GM04503 (cell line): Measurements from ENCODE around the gene PJA1.

ENCODE experiments used
- DNase-seq: peaks from one replicate; pipeline ENCODE4 v3.0.0-alpha.2; 2012; ENCODE audit warnings: low read depth

Gene PJA1, protein sequence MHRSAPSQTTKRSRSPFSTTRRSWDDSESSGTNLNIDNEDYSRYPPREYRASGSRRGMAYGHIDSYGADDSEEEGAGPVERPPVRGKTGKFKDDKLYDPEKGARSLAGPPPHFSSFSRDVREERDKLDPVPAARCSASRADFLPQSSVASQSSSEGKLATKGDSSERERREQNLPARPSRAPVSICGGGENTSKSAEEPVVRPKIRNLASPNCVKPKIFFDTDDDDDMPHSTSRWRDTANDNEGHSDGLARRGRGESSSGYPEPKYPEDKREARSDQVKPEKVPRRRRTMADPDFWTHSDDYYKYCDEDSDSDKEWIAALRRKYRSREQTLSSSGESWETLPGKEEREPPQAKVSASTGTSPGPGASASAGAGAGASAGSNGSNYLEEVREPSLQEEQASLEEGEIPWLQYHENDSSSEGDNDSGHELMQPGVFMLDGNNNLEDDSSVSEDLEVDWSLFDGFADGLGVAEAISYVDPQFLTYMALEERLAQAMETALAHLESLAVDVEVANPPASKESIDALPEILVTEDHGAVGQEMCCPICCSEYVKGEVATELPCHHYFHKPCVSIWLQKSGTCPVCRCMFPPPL

DNA sequence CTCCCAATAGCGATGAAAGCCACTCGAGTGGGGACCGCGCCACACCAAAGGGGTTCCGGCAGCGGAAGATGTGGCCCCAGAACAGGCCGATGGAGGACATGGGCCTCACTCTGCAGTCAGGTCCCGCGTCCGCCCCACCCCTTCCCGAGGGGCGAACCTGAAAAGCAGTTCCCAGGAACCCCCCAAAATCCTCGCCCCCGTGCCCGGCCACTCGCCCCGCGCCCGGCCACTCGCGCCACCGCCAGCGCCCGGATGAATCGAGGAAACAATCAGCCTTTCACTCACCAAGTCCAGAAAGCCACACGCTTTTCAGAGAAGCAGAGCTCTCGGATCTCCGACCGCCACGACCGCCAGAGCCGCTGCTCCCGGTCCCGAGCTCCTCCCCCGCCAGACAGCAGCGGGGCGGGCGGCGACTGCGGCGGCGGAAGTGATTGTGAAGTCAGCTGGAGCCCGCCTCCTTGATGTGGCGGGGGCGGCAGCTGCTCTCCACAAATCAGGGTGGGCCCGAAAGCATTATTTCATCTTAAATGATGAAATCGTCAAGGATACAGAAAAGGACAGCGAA is at the start of gene PJA1:
PJA1 (minus strand) TSS at position 367 of the 565 bp plus-strand sequence. CDS start 2,380 bp downstream, outside the sequence.
- no peak for DNase-seq

DNA sequence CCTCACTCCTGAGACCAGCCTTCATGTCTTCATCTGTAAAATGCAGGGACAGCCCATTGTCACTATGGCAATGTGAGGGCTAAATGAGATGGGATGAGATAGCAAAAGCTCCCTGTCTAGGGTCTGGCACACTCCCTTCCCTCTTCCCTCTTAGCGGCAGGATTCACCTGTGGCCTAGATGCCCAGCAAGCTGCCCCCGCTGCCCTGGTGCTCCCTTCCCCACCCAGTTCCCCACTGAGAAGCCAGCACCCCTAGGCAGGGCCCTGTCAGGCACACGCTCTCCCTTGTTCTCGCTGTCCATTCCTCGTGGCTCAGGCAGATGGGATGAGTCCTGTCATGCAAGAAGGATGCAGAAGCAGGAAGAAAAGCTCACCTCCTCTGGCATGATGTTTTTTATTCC is 49.2 kb upstream of the PJA1 start:
- no peak for DNase-seq

DNA sequence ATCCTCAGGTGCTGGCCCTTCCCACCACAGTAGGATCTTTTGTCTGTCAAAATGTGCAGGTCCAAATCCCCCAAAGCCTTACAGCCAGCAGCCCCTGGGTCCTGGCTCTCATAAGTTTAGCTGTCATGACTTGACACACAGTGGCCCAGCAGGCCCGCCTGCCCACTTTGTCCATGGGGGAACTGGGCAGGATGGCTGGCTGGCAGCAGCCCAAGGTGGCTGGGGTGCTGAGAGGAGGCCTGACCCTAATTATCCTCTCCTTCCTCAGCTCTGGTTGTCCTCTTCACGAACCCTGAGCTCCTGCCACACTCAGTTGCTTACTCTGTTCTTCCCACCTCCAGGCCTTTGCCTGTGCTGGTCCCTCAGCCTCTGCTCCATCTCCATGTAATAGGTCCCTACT is 46.4 kb upstream of the PJA1 start:
- no peak for DNase-seq

DNA sequence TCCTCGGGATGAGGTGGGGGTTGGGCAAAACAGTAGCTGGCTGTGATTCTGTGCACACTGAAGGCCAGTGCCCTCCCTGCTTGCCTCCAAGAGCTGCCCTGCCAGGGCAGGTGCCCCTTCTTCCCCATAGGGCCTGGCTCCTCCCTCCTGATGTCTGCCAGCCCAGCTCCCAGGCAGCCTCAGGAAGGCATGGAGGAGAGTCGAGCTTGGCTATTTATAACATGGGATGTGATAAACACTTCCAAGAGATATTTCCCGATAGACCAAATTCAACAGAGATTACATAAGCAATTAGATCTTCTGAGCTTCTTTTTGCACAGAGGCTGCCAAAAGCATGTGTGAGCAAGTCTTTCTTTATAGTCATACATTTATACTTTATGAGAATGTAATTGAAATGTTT is 45.3 kb upstream of the PJA1 start:
- no peak for DNase-seq

DNA sequence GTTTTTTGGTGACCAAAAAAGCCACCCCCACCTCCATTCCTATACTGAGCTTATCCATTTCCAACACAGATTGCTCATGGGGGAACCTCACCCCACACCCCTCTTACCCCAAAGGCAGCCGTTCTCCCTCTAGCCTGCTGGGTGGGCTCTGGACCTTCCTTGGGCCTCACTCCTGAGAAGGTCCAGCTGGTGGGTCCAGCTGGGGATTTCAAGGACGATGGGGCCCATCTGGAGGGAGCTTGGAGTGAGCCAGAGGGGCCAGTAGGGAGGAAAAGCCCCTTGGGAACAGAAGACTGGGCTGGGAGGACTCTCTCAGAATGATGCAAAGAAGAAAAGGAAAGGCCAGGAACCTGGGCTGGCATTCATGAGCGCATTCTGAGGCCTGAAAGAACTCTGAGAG is 42.0 kb upstream of the PJA1 start:
- DNase-seq = no peak

DNA sequence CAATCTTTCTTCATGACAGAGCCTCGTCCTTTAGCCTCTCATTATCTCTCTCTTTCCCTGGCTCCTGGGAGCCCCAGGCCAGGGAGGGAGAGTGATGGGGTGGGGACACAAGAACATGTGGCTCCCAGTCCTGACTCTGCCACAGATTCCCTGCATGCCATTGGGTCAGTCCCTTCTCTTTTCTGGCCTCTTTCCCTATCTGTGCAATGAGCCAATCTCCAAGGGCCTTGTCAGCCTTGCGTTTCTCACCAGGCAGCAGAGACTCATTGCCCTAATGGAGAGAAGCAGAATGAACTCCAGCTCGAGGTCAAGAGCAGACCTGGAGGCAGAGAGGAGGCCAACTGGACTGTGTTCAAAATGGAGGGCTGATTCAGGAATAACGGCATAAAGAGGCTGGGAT is 38.4 kb upstream of the PJA1 start:
- DNase-seq = peak; percentile 11

DNA sequence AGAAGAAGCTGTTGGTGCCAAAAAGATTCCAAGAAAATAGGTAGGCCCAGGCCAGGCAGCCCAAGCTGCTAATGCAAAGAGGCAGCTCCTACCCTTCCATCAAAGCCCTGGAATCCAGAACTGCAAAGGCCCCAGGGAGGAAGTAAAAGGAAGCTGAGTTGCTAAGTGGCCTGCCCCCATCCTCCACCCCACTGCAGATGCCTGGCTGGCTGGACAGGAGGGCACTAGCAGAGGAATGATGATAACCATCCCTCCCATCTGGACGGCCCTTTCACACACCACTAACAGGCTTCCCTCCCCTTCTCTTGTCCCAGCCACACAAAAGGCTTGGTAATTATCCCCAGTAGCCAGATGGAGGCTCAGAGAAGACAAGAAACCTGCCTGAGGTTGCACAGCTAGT is 32.4 kb upstream of the PJA1 start:
- no peak for DNase-seq

DNA sequence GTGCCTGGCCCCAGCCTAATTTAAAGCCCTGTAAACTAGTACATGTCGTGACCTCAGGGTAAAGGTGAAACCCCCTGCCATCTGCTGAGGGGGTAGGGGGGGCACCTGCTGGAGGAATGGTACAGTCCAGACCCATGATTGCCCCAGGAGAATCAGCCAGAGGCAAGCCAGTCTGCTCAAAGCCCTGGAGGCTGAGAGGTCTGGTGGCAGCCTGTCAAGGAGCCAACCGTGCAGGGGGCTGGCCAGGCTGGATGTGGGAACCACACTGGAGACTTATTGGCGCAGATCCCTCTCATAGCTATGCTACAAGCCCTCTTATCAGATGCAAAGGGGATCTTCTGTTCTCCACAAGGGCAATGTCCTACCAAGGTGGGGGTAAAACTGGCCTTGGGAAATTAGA is 31.4 kb upstream of the PJA1 start:
- DNase-seq = no peak

DNA sequence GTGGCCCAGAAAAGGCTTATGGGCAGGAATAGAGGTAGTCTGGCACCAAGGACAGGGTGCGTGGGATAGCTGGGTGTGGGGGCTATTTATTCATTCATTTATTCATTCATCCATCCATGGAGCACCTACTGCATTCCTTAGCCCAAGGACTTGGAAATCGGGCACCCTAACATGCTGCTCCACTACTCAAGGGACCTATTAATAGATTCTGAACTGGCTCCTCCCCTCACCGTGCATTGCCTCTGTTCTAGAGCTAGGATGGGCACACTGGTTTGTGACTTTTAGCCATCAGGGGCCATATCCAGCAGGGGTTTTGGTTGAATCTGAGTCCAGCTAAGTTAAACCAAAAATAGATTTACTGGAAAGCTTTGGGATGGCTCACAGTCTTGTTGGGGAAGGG is 30.6 kb upstream of the PJA1 start:
- no peak for DNase-seq

DNA sequence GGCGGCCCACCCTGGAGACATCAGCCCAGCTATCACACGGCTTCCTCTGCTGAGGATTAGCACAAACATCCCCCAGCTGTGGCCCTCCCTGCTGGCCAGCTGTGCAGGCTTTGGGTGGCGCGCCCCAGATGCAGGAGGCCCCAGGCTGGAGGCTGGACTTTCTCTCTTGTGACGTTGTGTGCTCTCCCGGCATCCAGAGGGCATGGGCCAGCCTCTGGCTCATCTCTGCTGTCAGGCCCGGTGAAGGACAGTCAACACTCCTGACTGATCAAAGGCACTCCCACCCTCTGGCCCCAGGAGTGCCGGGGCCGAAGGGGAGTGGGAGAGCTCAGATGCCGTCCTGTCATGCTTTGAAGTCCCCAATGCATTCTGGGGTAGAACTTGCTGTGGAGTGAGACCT is 29.9 kb upstream of the PJA1 start:
- DNase-seq = no peak

DNA sequence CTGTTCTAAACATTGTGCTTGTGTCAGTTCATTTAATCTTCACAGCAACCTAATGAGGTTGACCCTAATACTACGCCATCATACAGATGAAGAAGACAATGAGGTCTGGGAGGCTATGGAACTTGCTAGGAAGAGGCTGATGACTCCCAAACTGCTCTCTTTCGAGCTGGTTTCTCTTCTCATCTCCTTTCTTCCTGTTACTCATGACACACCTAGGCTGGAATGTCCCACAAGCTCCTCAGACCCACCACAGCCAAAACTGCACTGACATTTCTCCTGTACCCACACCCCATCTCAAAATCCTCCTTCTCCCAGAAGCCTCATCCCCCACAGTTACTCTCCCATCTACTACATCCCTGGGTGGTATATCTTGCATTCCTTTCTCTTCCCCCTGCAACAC is 27.4 kb upstream of the PJA1 start:
- DNase-seq = no peak

DNA sequence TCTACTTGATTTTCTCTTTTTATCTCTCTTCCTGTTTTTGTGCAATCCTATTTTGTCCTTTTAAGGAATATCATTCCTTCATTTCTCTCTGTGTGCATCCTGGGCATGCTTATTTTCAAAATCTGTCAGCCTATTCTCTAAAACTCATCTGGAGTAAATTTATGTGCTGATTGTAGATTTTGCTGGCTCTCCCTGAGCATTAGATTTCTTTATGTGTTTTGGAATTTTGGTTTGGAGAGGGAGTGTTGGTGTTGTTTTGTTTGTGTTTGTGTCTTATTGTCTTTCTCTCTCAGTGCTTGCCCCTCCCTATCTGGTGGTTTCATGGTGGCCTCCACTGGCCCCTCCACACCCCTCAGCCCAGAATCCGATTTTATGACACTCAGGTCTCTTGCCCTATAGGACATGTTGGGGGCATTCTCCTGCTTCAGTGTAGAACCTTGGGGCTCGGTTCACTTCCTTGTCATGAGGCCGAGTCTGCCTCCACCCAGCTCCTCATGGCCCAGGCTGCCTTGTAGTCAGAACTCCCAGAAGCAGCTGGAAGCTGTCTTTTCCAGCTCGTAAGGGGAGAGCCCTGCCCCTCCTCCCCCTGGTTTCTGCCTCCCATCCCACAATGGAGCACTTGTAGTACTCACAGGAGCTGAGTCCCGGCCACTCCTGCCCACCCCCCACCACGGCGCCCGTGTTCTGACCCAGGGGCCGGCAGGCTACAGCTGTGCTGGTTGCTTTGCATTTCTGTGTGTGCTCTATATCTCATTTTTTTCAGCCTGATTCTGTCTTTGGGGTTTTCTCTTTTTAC is 24.5 kb upstream of the PJA1 start:
- DNase-seq = no peak

DNA sequence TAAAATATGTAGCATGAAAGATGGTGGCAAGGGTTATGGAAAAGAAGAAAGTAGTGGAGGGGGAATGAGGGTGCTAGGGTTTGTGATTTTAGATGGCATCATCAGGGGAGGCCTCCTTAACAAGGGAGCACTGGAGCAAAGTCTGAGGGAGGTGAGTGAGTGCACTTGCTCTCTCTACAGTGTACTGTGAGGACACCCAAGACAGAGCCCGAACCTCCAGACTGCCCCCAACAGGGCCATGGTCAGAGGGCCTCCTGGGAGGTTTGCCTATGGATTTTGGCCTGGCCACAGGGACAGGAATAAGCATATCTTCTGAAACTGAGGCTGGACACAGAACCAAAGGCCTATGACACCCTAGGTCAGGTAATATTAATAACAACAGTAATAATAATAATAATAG is 21.4 kb upstream of the PJA1 start:
- no peak for DNase-seq

DNA sequence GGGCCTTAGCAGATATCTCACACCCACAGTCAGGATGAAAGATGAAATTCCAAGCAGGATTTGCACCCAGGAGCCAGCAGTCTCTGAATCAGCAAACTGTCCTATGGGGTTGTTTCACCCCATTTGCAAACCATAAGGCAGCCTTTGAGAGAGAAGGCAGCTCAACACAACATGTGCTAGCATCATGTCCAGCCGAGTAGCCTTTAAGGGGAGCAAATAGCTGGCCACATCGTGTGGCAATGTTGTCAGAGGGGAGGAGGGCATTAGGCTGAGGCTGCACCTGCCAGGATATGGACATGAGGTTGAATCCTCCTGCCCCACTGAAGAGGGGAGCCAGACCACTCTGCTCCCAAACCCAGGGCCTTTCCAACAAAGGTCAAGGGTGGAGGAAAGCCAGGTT is 20.6 kb upstream of the PJA1 start:
- DNase-seq = no peak

DNA sequence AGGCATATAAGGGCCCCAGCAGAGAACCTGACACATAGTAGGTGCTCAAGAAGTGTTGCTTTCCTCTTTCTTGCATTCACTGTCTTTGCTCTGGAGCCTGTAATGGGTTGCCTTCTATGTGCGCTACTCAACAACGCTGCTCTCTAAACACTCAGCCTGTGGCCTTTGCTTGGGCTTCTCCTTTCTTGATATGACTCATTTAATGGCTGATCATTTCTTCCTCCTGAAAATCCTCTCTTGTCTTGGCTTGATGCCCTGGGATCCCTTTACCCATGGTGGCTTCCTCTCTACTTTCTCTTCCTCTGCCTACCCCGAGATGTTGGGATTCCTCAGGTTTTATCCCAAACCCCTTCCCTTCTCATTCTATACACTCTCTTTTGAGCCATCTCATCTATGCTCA is 19.9 kb upstream of the PJA1 start:
- DNase-seq = no peak

DNA sequence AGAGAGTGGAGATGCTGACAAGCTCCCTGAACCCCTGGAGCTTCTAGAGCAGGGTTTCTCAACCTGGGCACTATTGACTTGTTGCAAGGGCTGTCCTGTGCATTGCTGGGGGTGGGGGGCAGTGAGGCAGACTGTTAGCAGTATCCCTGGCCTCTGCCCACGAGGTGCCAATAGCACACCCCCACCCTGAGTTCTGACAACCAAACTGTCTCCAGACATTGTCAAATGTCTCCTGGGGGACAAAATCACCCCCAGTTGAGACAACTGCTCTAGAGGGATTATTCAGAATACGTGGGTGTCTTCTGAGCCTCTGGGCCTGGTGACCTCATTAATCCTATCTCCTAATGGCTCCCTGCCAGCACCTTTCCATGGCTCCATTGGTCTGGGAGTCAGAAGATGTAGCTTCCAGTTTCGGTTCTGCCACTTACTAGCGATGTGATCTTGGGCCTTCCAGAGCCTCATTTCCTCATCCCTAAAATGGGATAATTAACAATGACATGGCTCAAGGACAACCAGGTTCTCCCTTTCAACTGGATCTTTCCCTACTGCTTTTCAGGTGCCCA is 17.6 kb upstream of the PJA1 start:
- no peak for DNase-seq

DNA sequence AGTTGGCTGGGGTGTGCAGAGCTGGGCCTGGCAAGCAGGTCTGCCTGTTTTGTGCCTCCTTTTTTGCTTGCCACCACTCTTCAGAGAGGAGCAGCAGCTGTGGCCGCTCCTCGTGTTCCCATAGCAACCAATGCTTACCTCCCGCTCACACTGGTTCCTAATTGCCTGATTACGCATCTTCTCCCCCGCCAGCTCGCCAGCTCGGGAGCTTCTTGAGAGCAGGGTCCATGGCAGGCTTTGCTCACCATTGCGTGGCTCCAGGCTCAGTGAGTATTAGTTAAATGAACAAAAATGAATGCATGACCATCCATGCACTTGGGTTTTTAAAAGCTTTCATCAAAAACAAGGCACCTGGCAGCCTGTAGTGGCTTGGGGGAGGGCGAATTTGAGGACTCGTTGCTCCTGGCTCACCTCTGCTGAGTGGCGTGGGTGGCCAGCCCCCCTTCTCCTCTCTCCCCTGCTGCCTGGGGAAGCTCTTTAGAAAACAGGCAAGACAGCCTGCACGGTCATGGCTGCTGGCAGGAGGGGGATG is 14.2 kb upstream of the PJA1 start:
- no peak for DNase-seq

DNA sequence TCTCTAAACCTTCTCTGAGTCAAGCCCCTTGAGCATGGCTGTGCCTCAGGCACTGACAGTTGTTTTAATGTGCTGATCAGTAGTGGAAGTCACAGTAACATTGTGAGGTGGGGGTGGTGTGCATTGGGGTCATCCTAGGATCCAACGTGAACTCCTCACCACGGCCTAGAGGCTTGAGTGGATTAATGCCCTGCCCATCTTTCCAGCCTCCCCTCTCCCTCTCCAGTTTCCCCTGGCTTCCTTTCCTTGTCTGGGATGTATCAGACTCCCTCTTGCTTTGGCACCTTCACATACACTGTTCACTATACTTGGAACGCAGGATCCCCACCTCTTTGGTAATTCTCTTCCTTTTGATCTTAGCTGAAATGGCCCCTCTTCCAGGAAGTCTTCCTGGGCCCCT is 13.3 kb upstream of the PJA1 start:
- DNase-seq = no peak

DNA sequence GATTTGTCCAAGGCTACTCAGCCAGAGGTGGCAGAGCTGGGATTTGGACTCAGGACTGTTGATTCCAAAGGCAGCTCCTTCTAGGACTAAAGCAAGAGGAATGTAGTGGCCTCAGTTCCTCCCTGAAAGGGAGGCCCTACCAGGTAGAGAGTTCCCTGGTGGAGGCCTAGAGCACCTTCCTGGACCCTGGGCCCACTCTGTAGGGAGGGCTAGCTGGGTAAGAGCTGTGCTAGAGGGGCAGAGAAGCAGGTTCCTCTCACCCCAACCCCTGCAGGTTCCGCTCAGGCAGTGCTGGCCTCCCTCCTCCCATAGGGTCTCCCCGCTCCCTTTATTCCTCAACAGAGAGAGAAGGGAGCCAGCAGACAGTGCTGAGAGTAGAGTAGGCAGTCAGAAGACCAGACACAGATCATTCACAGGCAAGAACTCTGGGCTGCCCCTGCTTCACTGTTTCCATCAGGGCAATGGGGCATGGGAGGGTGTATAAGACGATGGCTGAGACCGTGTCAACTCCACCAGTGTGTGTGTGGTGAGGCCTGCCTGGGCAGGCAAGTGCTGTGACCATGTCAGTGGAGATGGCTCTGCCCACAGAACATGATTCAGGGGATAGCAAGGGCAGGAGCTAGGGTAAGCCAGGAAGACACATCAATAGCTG is 12.4 kb upstream of the PJA1 start:
- no peak for DNase-seq

DNA sequence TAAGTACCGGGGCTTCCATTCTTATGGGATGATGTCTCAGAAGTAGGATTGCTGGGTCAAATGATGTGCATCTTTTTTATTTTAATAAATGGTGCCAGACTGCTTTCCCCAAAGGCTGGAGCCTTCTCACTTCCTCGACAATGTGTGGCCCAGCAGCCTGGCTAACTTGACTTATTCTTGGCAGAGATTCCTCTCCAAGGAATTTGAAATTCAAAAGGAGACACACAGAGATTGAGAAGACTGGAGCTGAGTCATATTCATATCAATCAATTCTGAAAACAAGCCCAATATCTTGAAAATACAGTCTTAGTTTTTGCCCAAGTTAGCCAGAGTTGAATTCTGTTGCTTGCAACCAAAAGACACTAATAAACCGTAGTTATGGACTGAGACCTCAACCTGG is 10.8 kb upstream of the PJA1 start:
- no peak for DNase-seq

DNA sequence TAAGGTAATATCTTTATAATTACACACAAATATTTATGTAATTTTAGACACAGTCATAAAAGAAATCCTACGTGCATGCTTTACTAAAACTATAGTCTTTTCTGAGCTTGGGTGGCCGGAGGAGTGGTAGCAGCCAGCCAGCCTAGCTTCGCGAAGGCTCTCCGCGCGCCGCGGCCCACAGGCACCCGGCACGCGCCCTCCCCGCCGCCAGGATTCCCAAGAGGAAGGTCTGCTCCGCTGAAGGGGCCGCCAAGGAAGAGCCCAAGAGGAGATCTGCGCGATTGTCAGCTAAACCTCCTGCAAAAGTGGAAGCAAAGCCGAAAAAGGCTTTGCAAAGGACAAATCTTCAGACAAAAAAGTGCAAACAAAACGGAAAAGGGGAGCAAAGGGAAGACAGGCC is 8.7 kb upstream of the PJA1 start:
- no peak for DNase-seq

DNA sequence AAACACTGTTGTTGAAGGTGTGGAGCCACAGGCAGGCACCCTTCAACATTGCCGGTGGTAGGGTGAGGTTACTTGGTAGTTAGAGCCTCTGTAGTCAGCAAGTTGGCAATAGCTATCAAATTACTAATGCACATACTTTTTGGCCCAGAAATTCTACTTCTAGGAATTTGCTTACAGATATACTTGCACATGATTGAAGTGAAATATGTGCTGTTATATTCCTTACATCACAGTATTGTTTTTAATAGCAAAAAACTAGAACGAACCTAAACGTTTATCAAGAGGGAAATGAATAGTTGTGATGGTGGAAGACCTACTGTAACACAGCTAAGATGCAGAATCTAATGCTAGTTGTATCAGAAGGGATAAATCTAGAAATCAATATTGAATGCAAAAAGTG is 7.7 kb upstream of the PJA1 start:
- DNase-seq = no peak
